ENCODE data around the gene SUSD5.
"Not testable (repeated sequence)": the region's sequence is repeated elsewhere in the genome, so short reads cannot be mapped to it uniquely, and the experiment has no call there.

The SUSD5 gene

GRCh38 chr3:33196538-33196937 lies 22.1 kb downstream of the SUSD5 start:
- in situ Hi-C loops (cut with MboI; ENCODE audit: low sequenced_read_pairs): no loop called here

GRCh38 chr3:33194303-33194702 lies 24.3 kb downstream of the SUSD5 start:
- in situ Hi-C loops (cut with MboI; ENCODE audit: low sequenced_read_pairs): no loop called here

GRCh38 chr3:33187368-33187634 lies 31.3 kb downstream of the SUSD5 start:
- in situ Hi-C loops (cut with MboI; ENCODE audit: low sequenced_read_pairs): no loop called here

- in situ Hi-C loops (cut with MboI; ENCODE audit: low sequenced_read_pairs): no loop called here
Observed at GRCh38 chr3:33186524-33187367, 31.9 kb downstream of the SUSD5 start.

- in situ Hi-C loops (cut with MboI; ENCODE audit: low sequenced_read_pairs): no loop called here
Observed at GRCh38 chr3:33184863-33185262, 33.7 kb downstream of the SUSD5 start.

GRCh38 chr3:33181641-33182040 lies 37.0 kb downstream of the SUSD5 start:
- in situ Hi-C loops (cut with MboI; ENCODE audit: low sequenced_read_pairs): not testable (repeated sequence)

- in situ Hi-C loops (cut with MboI; ENCODE audit: low sequenced_read_pairs): no loop called here
Observed at GRCh38 chr3:33181229-33181628, 37.4 kb downstream of the SUSD5 start.

GRCh38 chr3:33179132-33179531 lies 39.5 kb downstream of the SUSD5 start:
- in situ Hi-C loops (cut with MboI; ENCODE audit: low sequenced_read_pairs): no loop called here

GRCh38 chr3:33174711-33175414 lies 43.7 kb downstream of the SUSD5 start:
- in situ Hi-C loops (cut with MboI; ENCODE audit: low sequenced_read_pairs): no loop called here

- in situ Hi-C loops (cut with MboI; ENCODE audit: low sequenced_read_pairs): no loop called here
Observed at GRCh38 chr3:33174095-33174494, 44.5 kb downstream of the SUSD5 start.

GRCh38 chr3:33173672-33174071 lies 44.9 kb downstream of the SUSD5 start:
- in situ Hi-C loops (cut with MboI; ENCODE audit: low sequenced_read_pairs): no loop called here

- in situ Hi-C loops (cut with MboI; ENCODE audit: low sequenced_read_pairs): no loop called here
Observed at GRCh38 chr3:33173103-33173502, 45.5 kb downstream of the SUSD5 start.

GRCh38 chr3:33171580-33171979 lies 47.0 kb downstream of the SUSD5 start:
- in situ Hi-C loops (cut with MboI; ENCODE audit: low sequenced_read_pairs): no loop called here

GRCh38 chr3:33170531-33170930 lies 48.1 kb downstream of the SUSD5 start:
- in situ Hi-C loops (cut with MboI; ENCODE audit: low sequenced_read_pairs): no loop called here

GRCh38 chr3:33167716-33168336 lies 50.8 kb downstream of the SUSD5 start:
- in situ Hi-C loops (cut with MboI; ENCODE audit: low sequenced_read_pairs): no loop called here

GRCh38 chr3:33167284-33167683 lies 51.3 kb downstream of the SUSD5 start:
- in situ Hi-C loops (cut with MboI; ENCODE audit: low sequenced_read_pairs): no loop called here

- in situ Hi-C loops (cut with MboI; ENCODE audit: low sequenced_read_pairs): no loop called here
Observed at GRCh38 chr3:33166095-33166494, 52.5 kb downstream of the SUSD5 start.

GRCh38 chr3:33165372-33165771 lies 53.2 kb downstream of the SUSD5 start:
- in situ Hi-C loops (cut with MboI; ENCODE audit: low sequenced_read_pairs): no loop called here

GRCh38 chr3:33162621-33163020 lies 56.0 kb downstream of the SUSD5 start:
- in situ Hi-C loops (cut with MboI; ENCODE audit: low sequenced_read_pairs): not testable (repeated sequence)

GRCh38 chr3:33159981-33160380 lies 58.6 kb downstream of the SUSD5 start:
- in situ Hi-C loops (cut with MboI; ENCODE audit: low sequenced_read_pairs): no loop called here

GRCh38 chr3:33159234-33159633 lies 59.4 kb downstream of the SUSD5 start:
- in situ Hi-C loops (cut with MboI; ENCODE audit: low sequenced_read_pairs): no loop called here

- in situ Hi-C loops (cut with MboI; ENCODE audit: low sequenced_read_pairs): no loop called here
Observed at GRCh38 chr3:33155301-33155700, 63.3 kb downstream of the SUSD5 start.

All from HL-60/S4 treated with phorbol 12-myristate 13-acetate at 8.2 ng/mL for 4 days and 3 days (cell line).